T-cell (primary cell): ENCODE measurements around the gene CACNA2D4. TPM values are rescaled to one million over a fixed set of nuclear protein-coding genes. Genes with fewer than 3 reads are reported as not detected.

Experiments
- ATAC-seq, 4 experiments: fragments of 200-7000 bp in 3 of 4; fragments of 150-1000 bp in 1 of 4; cut with Tn5 transposase; replicated peaks in 1 of 4; 1 replicate in 3 of 4; 2 replicates in 1 of 4; pipeline ENCODE4 v1.10.0; 2021; ENCODE audit warnings: moderate library complexity in 3 of 4, mild to moderate bottlenecking in 2 of 4, moderate number of reproducible peaks in 1 of 4
- CTCF ChIA-PET, 2 donors: fragments of 300-600 bp; sonication (Branson Sonifier 250); formaldehyde crosslinking; loops; one replicate each; lab custom pipeline; 2022; ENCODE audit warnings: antibody characterized with exemption in 2 of 2; lab: Charles Lee
- POLR2A ChIA-PET, 2 donors: fragments of 300-600 bp; sonication (Branson Sonifier 250); formaldehyde crosslinking; loops; one replicate each; lab custom pipeline; 2022; ENCODE audit warnings: antibody characterized with exemption in 2 of 2; lab: Charles Lee
- DNase-seq, 35 experiments: peaks; one replicate each; pipeline versions ENCODE4 v3.0.0 to v3.0.0-alpha.2; 2013 to 2023
- H3K27ac ChIP-seq: one replicate; pipeline ENCODE4 v1.5.1; 2013; ENCODE audit warnings: low read length
- H3K27me3 ChIP-seq, 2 experiments: replicated peaks in 1 of 2; 1 replicate in 1 of 2; 2 replicates in 1 of 2; pipeline versions ENCODE4 v1.6.1 to v1.7.0; 2013; ENCODE audit warnings: low read length in 1 of 2, mixed read lengths in 1 of 2; ENCODE audit not compliant: control insufficient read depth in 2 of 2, insufficient read depth in 2 of 2; ENCODE audit errors: extremely low read depth in 1 of 2
- H3K36me3 ChIP-seq, 2 donors: 1 replicate in 1 of 2; 2 replicates in 1 of 2; pipeline versions ENCODE4 v1.6.1 to v1.7.0; 2013; ENCODE audit warnings: low read length in 1 of 2; ENCODE audit not compliant: control insufficient read depth in 2 of 2, insufficient read depth in 1 of 2; ENCODE audit errors: extremely low read depth in 1 of 2
- H3K4me1 ChIP-seq, 2 experiments: 1 replicate in 1 of 2; 2 replicates in 1 of 2; pipeline versions ENCODE4 v1.6.1 to v1.7.0; 2013; ENCODE audit warnings: low read length in 2 of 2, mixed read lengths in 1 of 2; ENCODE audit not compliant: insufficient read depth in 2 of 2, control insufficient read depth in 1 of 2; ENCODE audit errors: extremely low read depth in 1 of 2
- H3K4me3 ChIP-seq, 2 donors: 1 replicate in 1 of 2; 2 replicates in 1 of 2; pipeline versions ENCODE4 v1.5.1 to v1.7.0; 2013; ENCODE audit warnings: mild to moderate bottlenecking in 2 of 2, low read length in 1 of 2, moderate library complexity in 1 of 2; ENCODE audit not compliant: control insufficient read depth in 1 of 2; ENCODE audit errors: extremely low read depth in 1 of 2
- H3K9me3 ChIP-seq: 2 replicates; pipeline ENCODE4 v1.7.0; 2013
- H3K27ac Mint-ChIP-seq, 2 donors: one replicate each; pipeline ENCODE4 v1.8.0; 2020 to 2021; ENCODE audit warnings: mild to moderate bottlenecking in 2 of 2, mixed read lengths in 2 of 2
- H3K27me3 Mint-ChIP-seq, 2 donors: one replicate each; pipeline ENCODE4 v1.8.0; 2021 to 2022; ENCODE audit warnings: mixed read lengths in 2 of 2
- H3K36me3 Mint-ChIP-seq: one replicate; pipeline ENCODE4 v1.8.0; 2021; ENCODE audit warnings: mixed read lengths
- H3K4me1 Mint-ChIP-seq, 3 donors: one replicate each; pipeline ENCODE4 v1.8.0; 2020 to 2022; ENCODE audit warnings: mixed read lengths in 3 of 3, mild to moderate bottlenecking in 1 of 3
- H3K4me3 Mint-ChIP-seq, 3 donors: one replicate each; pipeline ENCODE4 v1.8.0; 2020 to 2022; ENCODE audit warnings: mild to moderate bottlenecking in 3 of 3, mixed read lengths in 3 of 3, moderate library complexity in 3 of 3
- H3K9me3 Mint-ChIP-seq, 3 donors: one replicate each; pipeline ENCODE4 v1.8.0; 2020 to 2022; ENCODE audit warnings: mixed read lengths in 3 of 3
- WGBS: methylation state at CpG from one replicate; pipeline ENCODE4 v1.1.5; 2013; ENCODE audit warnings: missing lambda C conversion rate; ENCODE audit not compliant: insufficient coverage; 5-methylcytosine and 5-hydroxymethylcytosine counted together
- total RNA-seq, 35 experiments: library from RNA in 6 of 35; stranded (reverse) in 6 of 35; fragments of 120-200 nt in 1 of 35; gene quantifications; one replicate each; pipeline versions ENCODE4 v1.2.1 to v1.2.4 and lab custom pipeline; 2013 to 2026

Gene CACNA2D4
- total RNA-seq, 5 donors from 2014 or later (not counting 1 experiment from before 2014, with no cell fraction given), result 10.2 to 14.8 (median 12.1) TPM

- ChIA-PET CTCF (no interaction called here), POLR2A (no interaction called here)
- WGBS, result 25% methylated on average over 1 of the region's 3 CpGs
Measured at GRCh38 chr12:1881936-1882335, 36.5 kb downstream of the CACNA2D4 start.

DNA sequence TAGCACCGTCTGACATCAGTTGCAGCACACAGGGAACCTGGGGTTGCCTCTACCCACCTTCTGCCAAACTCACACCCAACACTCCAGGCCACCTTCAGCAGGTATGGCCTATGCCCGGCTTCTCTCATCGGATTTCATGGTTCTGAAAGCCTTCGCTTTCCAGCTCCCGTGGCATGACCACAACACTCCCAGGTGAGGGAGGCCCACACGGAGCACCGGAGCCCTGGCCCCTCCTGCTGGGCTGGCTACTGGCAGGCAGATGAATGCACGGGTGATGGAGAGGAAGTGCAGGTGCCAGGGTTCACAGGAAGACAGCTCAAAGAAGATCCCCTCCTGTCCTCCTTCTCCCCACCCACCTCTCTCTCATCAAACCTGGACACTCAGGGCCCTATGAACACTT, 37.2 kb downstream of the CACNA2D4 start:
- ChIA-PET CTCF (no interaction called here), POLR2A (no interaction called here)
- H3K4me3 ChIP-seq, result no peak overlapping the region
- peaks cover 0 to 27% of the 10 kb centered on the region in 2 experiments for H3K27me3 ChIP-seq
- Mint-ChIP-seq H3K36me3 (no peaks in the 10 kb centered on the region), H3K4me1 (no peaks in the 10 kb centered on the region), H3K4me3 (no peak overlapping the region), H3K9me3 (no peaks in the 10 kb centered on the region), H3K27ac (no peak overlapping the region), H3K27me3 (peaks cover 8 to 18% of the 10 kb centered on the region in 2 donors)
- H3K36me3 ChIP-seq, result no peaks in the 10 kb centered on the region
- no peak overlapping the region for H3K27ac ChIP-seq
- no peak for ATAC-seq
- H3K4me1 ChIP-seq, result no peaks in the 10 kb centered on the region
- no peaks in the 10 kb centered on the region for H3K9me3 ChIP-seq
- 84% methylated on average over 5 of the region's 8 CpGs for WGBS
- no peak for DNase-seq

More at GRCh38 chr12:1881936-1882335, 36.5 kb downstream of the CACNA2D4 start:
- no peak overlapping the region for H3K4me3 ChIP-seq
- Mint-ChIP-seq H3K4me3 (no peak overlapping the region), H3K36me3 (no peaks in the 10 kb centered on the region), H3K4me1 (no peaks in the 10 kb centered on the region), H3K27ac (no peak overlapping the region), H3K27me3 (peaks cover 14 to 18% of the 10 kb centered on the region in 2 donors), H3K9me3 (no peaks in the 10 kb centered on the region)
- H3K9me3 ChIP-seq, result no peaks in the 10 kb centered on the region
- ATAC-seq (no peak), DNase-seq (no peak)
- H3K27ac ChIP-seq, result no peak overlapping the region
- H3K27me3 ChIP-seq, result peaks cover 0 to 33% of the 10 kb centered on the region in 2 experiments
- no peaks in the 10 kb centered on the region for H3K36me3 ChIP-seq
- H3K4me1 ChIP-seq, result no peaks in the 10 kb centered on the region

GRCh38 chr12:1880876-1881275, 37.6 kb downstream of the CACNA2D4 start:
- ChIA-PET POLR2A (no interaction called here), CTCF (no interaction called here)
- peaks cover 6 to 19% of the 10 kb centered on the region in 2 donors for H3K27me3 Mint-ChIP-seq
- no peaks in the 10 kb centered on the region for H3K9me3 ChIP-seq
- H3K27ac Mint-ChIP-seq, result no peak overlapping the region
- H3K27me3 ChIP-seq, result peaks cover 0 to 25% of the 10 kb centered on the region in 2 experiments
- no peaks in the 10 kb centered on the region for H3K4me1 Mint-ChIP-seq
- H3K4me3 Mint-ChIP-seq, result no peak overlapping the region
- ATAC-seq, result no peak
- no peaks in the 10 kb centered on the region for H3K4me1 ChIP-seq
- WGBS, result 90% methylated on average over 4 of the region's 7 CpGs
- H3K9me3 Mint-ChIP-seq, result no peaks in the 10 kb centered on the region
- no peak overlapping the region for H3K4me3 ChIP-seq
- H3K36me3 ChIP-seq, result no peaks in the 10 kb centered on the region
- H3K27ac ChIP-seq, result no peak overlapping the region
- peak in 1 of 35 experiments; percentile 1 for DNase-seq
- H3K36me3 Mint-ChIP-seq, result no peaks in the 10 kb centered on the region

DNA sequence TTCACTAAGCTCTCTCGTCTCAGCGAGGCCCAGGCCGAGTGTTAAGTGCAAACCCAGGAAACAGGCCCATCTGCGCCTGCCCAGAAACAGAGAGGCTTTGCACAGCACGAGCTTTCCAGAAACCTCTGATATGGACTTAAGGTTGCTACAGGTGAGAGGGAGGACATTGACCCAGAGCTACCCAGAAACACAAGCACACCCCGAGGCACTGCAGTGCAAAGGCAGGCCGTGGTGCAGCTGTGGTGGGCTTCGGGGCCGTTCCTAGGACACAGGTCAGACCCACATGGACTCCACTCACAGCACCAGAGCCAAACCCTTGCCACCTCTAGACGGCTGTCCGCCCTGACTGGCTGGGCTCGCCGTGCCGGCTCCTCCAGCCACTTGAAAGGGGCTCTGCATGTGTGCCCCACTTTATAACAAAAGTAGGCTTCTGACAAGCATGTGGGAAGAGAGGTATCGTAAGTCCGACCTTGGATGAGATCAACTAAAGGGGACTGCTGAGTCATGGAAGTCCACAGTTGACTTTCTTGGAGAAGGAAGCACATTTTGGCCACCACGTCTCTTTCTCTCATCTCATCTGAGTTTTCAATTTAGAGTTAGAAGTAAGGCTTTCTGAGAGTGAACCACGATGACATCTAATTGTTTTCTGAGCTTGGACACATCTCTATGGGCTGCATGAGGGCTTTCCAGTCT, 38.2 kb downstream of the CACNA2D4 start:
- Histone ChIP-seq H3K27ac (no peak overlapping the region), H3K9me3 (no peaks in the 10 kb centered on the region), H3K4me1 (no peaks in the 10 kb centered on the region), H3K27me3 (peaks cover 0 to 23% of the 10 kb centered on the region in 2 experiments), H3K4me3 (no peak overlapping the region), H3K36me3 (no peaks in the 10 kb centered on the region)
- ATAC-seq, result no peak
- no peak overlapping the region for H3K27ac Mint-ChIP-seq
- no peaks in the 10 kb centered on the region for H3K9me3 Mint-ChIP-seq
- 81% methylated on average over 9 of the region's 18 CpGs for WGBS
- H3K4me3 Mint-ChIP-seq, result no peak overlapping the region
- peak in 1 of 35 experiments; percentile 1 for DNase-seq
- no peaks in the 10 kb centered on the region for H3K36me3 Mint-ChIP-seq
- peaks cover 6 to 19% of the 10 kb centered on the region in 2 donors for H3K27me3 Mint-ChIP-seq
- ChIA-PET POLR2A (no interaction called here), CTCF (no interaction called here)
- no peaks in the 10 kb centered on the region for H3K4me1 Mint-ChIP-seq

- Histone ChIP-seq H3K27ac (no peak overlapping the region), H3K36me3 (no peaks in the 10 kb centered on the region), H3K4me1 (no peaks in the 10 kb centered on the region), H3K9me3 (no peaks in the 10 kb centered on the region), H3K27me3 (peaks cover 0 to 19% of the 10 kb centered on the region in 2 experiments), H3K4me3 (no peak overlapping the region)
- Mint-ChIP-seq H3K4me1 (no peaks in the 10 kb centered on the region), H3K27me3 (peaks cover 6 to 19% of the 10 kb centered on the region in 2 donors), H3K36me3 (no peaks in the 10 kb centered on the region), H3K27ac (no peak overlapping the region), H3K9me3 (no peaks in the 10 kb centered on the region), H3K4me3 (no peak overlapping the region)
- WGBS, result 96% methylated on average over 3 of the region's 10 CpGs
- CTCF ChIA-PET, result no interaction called here
- no peak for ATAC-seq
- POLR2A ChIA-PET, result no interaction called here
- peak in 1 of 35 experiments; percentile 3 for DNase-seq
Measured at GRCh38 chr12:1879633-1880032, 38.8 kb downstream of the CACNA2D4 start.

GRCh38 chr12:1878695-1879094, 39.8 kb downstream of the CACNA2D4 start:
- H3K9me3 ChIP-seq, result no peaks in the 10 kb centered on the region
- ATAC-seq (no peak), DNase-seq (no peak)
- POLR2A ChIA-PET, result no interaction called here
- no peaks in the 10 kb centered on the region for H3K36me3 ChIP-seq
- Mint-ChIP-seq H3K27me3 (peaks cover 5 to 18% of the 10 kb centered on the region in 2 donors), H3K27ac (no peak overlapping the region), H3K36me3 (no peaks in the 10 kb centered on the region), H3K9me3 (no peaks in the 10 kb centered on the region), H3K4me1 (no peaks in the 10 kb centered on the region), H3K4me3 (no peak overlapping the region)
- no peak overlapping the region for H3K27ac ChIP-seq
- H3K4me1 ChIP-seq, result no peaks in the 10 kb centered on the region
- CTCF ChIA-PET, result no interaction called here
- WGBS, result 69% methylated on average over 1 of the region's 5 CpGs
- peaks cover 0 to 17% of the 10 kb centered on the region in 2 experiments for H3K27me3 ChIP-seq
- H3K4me3 ChIP-seq, result no peak overlapping the region
